ENCODE results near the gene CREG2. TPM values are rescaled to one million over a fixed set of nuclear protein-coding genes. Genes with fewer than 3 reads are reported as not detected.

Gene CREG2
- total RNA-seq, 1 experiment from 2014 or later: not detected

GRCh38 chr2:101410746-101411145 is 23.4 kb upstream of the CREG2 start:
- no peaks in the 10 kb centered on the region for H3K4me1 ChIP-seq (ENCODE audit: insufficient read depth, low read length, poor library complexity, severe bottlenecking)
- TF ChIP-seq CTCF (conservative IDR thresholded peaks at IDR 0.05; ENCODE audit: low read depth, low read length) (no peak), EZH2 (IDR thresholded peaks at IDR 0.05; ENCODE audit: borderline replicate concordance, low read depth, low read length, poor library complexity, severe bottlenecking) (no peak)
- intact Hi-C loops (cut with micrococcal nuclease; ENCODE audit: unreplicated experiment): loop anchor here (10.0 kb wide), 2 partner anchors 464 to 594 kb away; no protein-coding TSS in a partner anchor
- H3K36me3 ChIP-seq (ENCODE audit: insufficient read depth, low read length, poor library complexity, severe bottlenecking): no peaks in the 10 kb centered on the region
- no peaks in the 10 kb centered on the region for H3K9me3 ChIP-seq (ENCODE audit: low read depth, low read length, poor library complexity, severe bottlenecking)
- no peak for DNase-seq (ENCODE audit: low spot score)
- H3K27me3 ChIP-seq (replicated peaks; ENCODE audit: insufficient read depth, low read depth, low read length, poor library complexity): peaks cover 5% of the 10 kb centered on the region
- H3K27ac ChIP-seq (ENCODE audit: low read depth, low read length, poor library complexity, severe bottlenecking): no peak overlapping the region
- no TSS peak for BruUV-seq (replicated peaks)
- no peak overlapping the region for H3K4me3 ChIP-seq (ENCODE audit: low read depth, low read length, poor library complexity, severe bottlenecking)
- POLR2A ChIA-PET (ENCODE audit: low non-redundant PET): no interaction called here
- CTCF ChIA-PET: interaction anchor here (0.6 kb wide), 1 partner anchor 222 kb away, joined by 5 read pairs; no protein-coding TSS in a partner anchor

GRCh38 chr2:101410114-101410513 is 22.8 kb upstream of the CREG2 start:
- TF ChIP-seq EZH2 (IDR thresholded peaks at IDR 0.05; ENCODE audit: borderline replicate concordance, low read depth, low read length, poor library complexity, severe bottlenecking) (no peak), CTCF (conservative IDR thresholded peaks at IDR 0.05; ENCODE audit: low read depth, low read length) (no peak)
- H3K4me3 ChIP-seq (ENCODE audit: low read depth, low read length, poor library complexity, severe bottlenecking): no peak overlapping the region
- no peaks in the 10 kb centered on the region for H3K9me3 ChIP-seq (ENCODE audit: low read depth, low read length, poor library complexity, severe bottlenecking)
- ChIA-PET CTCF (no interaction called here), POLR2A (ENCODE audit: low non-redundant PET) (no interaction called here)
- H3K27me3 ChIP-seq (replicated peaks; ENCODE audit: insufficient read depth, low read depth, low read length, poor library complexity): peaks cover 5% of the 10 kb centered on the region
- intact Hi-C loops (cut with micrococcal nuclease; ENCODE audit: unreplicated experiment): loop anchor here (10.0 kb wide), 2 partner anchors 465 to 595 kb away; no protein-coding TSS in a partner anchor
- H3K27ac ChIP-seq (ENCODE audit: low read depth, low read length, poor library complexity, severe bottlenecking): no peak overlapping the region
- BruUV-seq (replicated peaks): no TSS peak
- H3K4me1 ChIP-seq (ENCODE audit: insufficient read depth, low read length, poor library complexity, severe bottlenecking): no peaks in the 10 kb centered on the region
- no peaks in the 10 kb centered on the region for H3K36me3 ChIP-seq (ENCODE audit: insufficient read depth, low read length, poor library complexity, severe bottlenecking)
- DNase-seq (ENCODE audit: low spot score): no peak

DNA sequence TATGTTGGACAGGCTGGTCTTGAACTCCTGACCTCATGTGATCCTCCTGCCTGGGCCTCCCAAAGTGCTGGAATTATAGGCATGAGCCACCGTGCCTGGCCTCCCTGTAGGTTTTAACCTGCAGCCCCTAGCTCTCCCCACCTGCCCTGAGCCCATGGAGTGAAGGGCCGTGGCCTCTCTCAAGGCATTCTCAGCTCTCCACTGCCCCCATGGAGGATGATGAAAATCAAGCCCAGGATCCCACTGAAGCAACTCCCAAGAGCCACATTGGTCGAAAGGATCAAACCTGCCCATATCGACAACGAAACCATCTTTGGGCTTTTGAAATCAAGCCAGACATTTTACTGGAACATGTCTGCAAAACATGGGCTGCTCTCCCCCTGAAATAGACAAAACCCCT is 22.4 kb upstream of the CREG2 start:
- Histone ChIP-seq H3K27me3 (replicated peaks; ENCODE audit: insufficient read depth, low read depth, low read length, poor library complexity) (peaks cover 5% of the 10 kb centered on the region), H3K9me3 (ENCODE audit: low read depth, low read length, poor library complexity, severe bottlenecking) (no peaks in the 10 kb centered on the region), H3K36me3 (ENCODE audit: insufficient read depth, low read length, poor library complexity, severe bottlenecking) (no peaks in the 10 kb centered on the region), H3K4me1 (ENCODE audit: insufficient read depth, low read length, poor library complexity, severe bottlenecking) (no peaks in the 10 kb centered on the region), H3K4me3 (ENCODE audit: low read depth, low read length, poor library complexity, severe bottlenecking) (no peak overlapping the region), H3K27ac (ENCODE audit: low read depth, low read length, poor library complexity, severe bottlenecking) (no peak overlapping the region)
- intact Hi-C loops (cut with micrococcal nuclease; ENCODE audit: unreplicated experiment): loop anchor here (10.0 kb wide), 2 partner anchors 465 to 595 kb away; no protein-coding TSS in a partner anchor
- TF ChIP-seq CTCF (conservative IDR thresholded peaks at IDR 0.05; ENCODE audit: low read depth, low read length) (no peak), EZH2 (IDR thresholded peaks at IDR 0.05; ENCODE audit: borderline replicate concordance, low read depth, low read length, poor library complexity, severe bottlenecking) (no peak)
- no TSS peak for BruUV-seq (replicated peaks)
- CTCF ChIA-PET: no interaction called here
- DNase-seq (ENCODE audit: low spot score): no peak
- POLR2A ChIA-PET (ENCODE audit: low non-redundant PET): no interaction called here

All from A673 (cell line).